HTR-8/SVneo (cell line): ENCODE measurements around the gene TWIST2.

ENCODE experiments used
- DNase-seq: peaks from one replicate; pipeline ENCODE4 v3.0.0; 2011; ENCODE audit warnings: low spot score, mixed read lengths; ENCODE audit not compliant: insufficient read length
- FAIRE-seq: peaks from 2 replicates; lab custom pipeline; 2011; peaks lifted over from hg19 to GRCh38; lab: Jason Lieb, UNC

The TWIST2 gene

DNA sequence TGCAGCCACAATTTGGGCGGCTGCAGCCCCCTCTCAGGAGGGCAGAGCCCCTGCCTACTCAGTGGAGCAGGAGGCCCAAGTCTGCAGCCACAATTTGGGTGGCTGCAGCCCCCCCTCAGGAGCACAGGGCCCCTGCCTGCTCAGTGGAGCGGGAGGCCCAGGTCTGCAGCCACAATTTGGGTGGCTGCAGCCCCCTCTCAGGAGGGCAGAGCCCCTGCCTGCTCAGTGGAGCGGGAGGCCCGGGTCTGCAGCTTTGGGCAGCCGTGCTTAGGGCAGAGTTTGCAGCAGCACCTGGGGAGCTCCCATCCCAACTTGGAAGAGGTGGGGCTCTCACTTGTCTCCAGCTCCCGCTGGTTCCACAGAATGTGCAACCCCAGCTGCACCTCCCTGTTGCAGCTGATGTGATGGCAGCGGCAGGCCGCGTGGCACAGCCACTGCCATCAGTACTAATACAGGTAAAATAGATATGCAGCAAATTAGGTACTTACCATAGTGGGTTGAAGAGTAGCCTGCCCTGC is 99.4 kb downstream of the TWIST2 start:
- FAIRE-seq = no peak

DNA sequence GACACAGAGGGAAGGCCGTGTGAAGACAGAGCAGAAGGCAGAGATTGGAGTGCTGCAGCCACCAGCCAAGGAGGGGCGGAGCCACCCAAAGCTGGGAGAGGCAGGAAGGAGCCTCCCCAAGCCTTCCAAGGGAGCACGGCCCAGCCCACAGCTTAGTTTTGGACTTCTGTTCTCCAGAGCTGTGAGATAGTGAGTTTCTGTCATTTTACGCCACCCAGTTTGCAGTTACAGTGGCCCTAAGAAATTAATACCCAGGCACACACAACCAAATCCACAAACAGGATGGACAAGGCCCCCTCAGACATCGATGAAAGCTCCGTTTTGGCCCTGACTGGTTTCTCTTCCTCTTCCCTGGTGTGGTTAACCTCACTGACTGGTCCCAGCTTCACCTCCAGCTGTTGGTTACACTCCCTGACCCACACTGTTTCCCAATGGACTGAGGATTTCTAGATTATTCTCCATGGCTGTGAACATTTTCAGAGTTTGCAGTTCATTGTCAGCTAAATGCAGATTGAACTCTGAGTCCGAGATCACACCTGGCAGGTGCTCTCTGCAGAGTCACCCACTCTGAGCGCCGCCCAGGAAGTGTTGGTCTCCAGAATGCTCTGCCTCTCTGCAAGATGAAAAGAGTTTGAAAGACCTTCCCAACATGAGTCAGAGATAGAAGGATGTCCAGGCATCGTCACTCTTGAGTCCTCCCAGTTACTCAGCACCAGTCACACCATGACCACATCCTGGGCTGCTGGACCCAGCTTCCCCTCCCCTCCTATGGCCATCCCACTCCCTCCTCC is 100.2 kb downstream of the TWIST2 start:
- DNase-seq (peak; percentile 72), FAIRE-seq (peak; percentile 79)

More for the DNA sequence above, 99.4 kb downstream of the TWIST2 start:
- DNase-seq = no peak

DNA sequence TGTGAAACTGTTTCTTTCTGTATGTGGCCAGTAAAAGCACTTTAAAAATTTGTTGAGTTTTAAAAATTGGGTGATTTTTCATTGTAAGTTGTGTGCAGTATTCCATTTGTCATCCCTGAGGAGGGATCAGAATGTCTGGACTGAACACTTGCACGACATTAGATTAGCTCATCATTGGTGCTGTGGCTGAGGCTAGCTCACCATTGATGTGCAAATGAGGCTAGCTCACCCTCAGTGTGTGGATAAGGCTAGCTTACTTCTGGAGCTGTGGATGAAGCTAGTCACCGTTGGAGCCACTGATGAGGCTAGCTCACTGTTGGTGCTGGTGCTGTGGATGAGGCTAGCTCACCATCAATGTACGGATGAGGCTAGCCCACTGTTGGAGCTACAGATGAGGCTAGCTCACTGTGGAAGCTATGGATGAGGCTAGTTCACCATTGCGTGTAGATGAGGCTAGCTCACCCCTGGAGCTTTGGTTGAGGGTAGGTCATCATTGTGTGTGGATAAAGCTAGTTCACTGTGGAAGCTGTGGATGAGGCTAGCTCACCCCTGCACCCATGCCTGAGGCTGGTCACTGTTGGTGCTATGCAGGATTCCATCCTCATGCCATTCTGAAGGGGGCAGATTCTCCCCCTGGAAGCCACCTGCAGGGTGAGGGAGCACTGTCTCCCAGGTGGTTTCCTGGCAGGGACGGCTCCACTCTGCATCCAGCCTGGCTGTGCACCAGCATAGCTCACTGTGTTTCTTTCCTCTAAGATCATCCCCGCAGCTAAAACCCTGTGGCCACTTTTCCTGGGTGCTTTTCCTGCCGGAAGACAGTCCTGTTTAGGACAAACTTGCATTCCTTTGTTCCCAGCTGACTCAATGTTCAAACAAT is 101.1 kb downstream of the TWIST2 start:
- no peak for DNase-seq
- peak; percentile 70 for FAIRE-seq

DNA sequence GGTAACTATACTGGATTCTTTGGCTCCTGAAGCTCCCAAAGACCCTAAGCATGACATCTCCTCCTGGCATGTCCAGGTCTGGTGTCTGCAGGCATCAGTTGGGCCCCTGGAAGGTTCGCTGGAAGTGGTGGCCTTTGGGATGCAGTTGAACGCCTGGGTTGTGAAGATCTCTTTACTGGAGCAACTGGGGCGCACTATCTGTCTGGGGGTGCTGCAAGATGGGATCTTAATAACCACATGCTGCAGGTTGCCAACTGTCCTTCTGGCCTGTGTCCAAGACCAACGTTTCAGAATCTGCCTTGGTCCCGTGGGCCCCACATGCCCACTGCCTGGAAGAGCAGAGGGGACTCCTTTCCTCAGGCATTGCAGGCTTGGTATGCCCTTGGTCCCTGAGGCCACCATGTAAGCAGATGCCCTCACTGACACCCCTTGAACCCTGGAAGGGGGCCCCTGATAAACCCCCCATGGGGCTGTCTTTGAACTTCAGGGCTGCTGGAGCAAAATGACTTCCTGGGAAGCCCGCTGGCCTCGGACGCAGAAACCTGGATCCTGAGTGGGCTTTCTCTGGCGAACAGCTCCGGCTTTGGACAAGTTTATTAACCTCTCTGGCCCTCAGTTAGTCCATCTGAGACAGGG is 101.9 kb downstream of the TWIST2 start:
- no peak for FAIRE-seq
- no peak for DNase-seq

DNA sequence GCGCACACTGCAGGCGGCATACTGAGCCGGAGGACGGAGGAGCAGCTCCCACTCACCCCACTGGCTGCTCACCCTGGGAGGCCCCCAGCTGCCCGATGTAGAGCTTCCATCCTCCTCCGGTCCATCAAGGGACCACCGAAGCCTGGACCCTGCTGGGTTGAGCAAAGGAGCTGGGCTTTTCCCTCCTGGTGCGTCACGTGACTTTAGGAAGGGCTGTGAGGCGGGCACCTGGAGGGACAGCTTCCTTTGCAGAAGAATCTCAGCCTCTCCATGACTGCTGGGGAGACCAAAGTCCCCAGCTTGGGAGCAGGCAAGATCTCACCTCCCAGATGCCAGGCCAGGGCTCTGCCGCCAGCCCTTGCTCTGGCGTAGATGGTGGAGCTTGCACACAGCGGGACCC is 102.7 kb downstream of the TWIST2 start:
- DNase-seq (no peak), FAIRE-seq (no peak)

DNA sequence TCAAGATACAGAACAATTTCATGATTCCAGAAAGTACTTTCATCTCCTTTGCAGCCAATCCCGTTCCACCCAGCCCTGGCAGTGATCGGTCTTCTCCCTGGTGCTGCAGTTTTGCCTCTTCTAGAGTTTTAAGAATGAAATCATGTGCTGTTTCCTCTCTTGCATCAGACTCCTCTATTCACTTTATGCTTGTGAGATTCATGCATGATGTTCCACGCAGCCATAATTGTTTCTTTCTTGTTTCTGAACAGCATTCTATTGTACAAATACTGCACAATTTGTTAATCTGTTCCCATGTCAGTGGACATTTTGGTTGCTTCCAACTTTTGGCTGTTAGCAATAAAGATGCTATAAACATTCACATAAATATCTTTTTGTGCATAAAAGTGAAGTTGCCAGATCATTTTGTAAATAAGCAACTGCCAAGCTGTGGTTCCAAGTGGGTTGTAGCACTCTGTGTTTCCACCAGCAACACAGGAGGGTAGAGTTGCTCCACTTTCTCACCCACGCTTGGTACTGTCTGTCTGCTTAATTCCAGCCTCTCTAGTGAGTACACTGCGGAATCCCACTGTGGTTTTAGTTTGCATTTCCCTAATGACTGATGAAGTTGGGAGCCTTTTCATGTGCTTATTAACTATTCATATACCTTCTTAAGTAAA is 104.5 kb downstream of the TWIST2 start:
- FAIRE-seq (no peak), DNase-seq (no peak)

DNA sequence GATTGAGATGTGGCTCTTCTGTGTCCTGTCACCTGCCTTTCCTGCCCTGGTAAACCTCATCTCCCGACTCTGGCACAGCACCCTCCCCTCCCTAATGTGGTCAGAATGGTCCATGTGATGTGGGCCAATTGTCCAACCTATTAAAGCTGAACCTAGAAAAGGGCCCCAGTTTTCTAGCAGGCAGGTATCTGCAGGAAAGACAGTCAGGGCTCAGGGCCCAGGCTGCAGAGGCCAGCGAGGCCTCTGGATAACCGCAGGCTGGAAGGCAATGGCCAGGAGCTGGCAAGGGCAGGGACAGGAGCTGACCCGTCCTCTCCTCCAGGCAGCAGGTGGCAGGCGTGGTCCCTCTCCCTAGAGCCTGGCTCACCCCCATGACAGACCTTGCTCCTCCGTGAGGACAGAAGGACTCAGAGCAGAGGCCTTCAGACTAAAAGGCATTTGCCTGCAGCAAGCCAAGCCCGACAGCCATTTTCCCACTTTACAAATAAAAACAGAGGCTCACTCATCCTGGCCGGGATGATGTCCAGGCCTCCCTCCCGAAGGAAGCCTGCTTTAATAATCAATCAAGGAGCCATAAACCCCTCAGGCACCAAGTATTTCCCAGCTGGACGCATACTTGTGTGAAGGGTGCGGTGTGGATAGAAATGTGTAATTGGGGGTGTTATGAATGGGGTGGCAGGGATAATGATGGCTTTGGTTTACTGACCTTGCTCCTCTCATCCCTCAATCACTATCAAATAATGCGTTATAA is 107.1 kb downstream of the TWIST2 start:
- FAIRE-seq (no peak), DNase-seq (no peak)

DNA sequence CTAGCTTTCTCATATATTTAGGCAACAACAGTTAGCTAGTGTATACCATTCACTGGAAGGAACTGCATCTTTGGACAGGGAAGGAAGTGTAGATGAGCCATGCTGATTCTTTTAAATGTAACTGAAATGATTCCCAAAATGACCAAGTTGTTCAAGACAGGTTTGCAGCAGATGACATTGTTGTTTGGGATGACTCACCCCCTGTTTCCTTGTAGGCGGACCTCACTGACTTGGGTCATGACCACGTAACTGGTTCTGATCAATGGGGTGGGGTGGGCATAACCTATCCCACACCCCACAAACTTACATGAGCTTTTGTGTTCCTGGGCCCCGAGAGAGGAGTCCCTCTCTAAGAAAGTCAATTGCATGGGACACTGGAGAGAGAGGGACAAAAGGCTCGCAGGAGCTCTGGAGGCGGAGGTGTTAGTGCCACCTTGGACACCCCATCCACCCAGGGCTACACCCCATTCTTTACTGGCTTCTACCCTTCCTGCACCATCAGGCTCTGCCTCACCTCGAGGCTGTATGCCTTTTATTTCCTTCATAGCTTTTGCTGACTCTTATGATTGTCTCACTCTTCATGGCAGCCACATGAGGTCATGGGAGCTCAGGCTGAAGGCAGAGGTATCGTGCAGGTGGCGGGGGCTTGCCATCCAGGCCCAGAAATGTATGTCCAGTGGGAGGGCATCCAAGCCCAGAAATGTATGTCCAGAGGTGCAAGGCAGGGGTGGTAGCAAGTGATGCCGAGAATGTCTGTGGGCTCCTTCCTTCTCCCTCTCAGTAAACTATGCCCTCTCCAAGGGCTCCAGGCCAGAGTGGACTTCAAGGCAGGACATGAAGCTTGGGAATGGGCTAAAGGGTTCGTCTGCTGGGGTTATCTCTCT is 108.0 kb downstream of the TWIST2 start:
- DNase-seq (no peak), FAIRE-seq (peak; percentile 28)

DNA sequence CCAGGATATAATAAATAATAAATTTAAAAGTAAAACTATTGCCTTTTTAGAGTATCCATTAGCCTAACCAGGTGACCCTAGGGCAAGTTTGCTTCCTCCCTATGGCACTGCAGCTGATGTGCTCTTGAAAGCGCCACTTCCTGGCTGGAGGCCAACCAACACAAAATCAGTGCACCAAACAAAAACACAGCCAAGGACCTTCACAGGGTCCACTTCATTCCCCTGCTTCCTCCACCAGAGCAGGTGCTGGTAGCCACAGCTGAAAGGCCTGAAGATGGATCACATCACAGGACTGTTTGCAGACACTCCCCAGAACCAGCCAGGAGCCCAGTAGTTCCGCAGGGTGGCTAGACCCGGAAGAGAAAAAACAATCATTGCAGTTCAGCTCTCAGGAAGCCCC is 108.8 kb downstream of the TWIST2 start:
- FAIRE-seq (no peak), DNase-seq (no peak)
